Panc1 (cell line): ENCODE data around the gene KIZ. TPM values are rescaled to one million over a fixed set of nuclear protein-coding genes. Genes with fewer than 3 reads are reported as not detected.

Source experiments
- ATAC-seq: fragments of 200-7000 bp; cut with Tn5 transposase; 2 replicates; pipeline ENCODE4 v1.9.1; 2020; ENCODE audit warnings: mild to moderate bottlenecking, moderate library complexity
- BruUV-seq: library from RNA; stranded (reverse); fragments of 400-500 nt; replicated peaks from 2 replicates; lab custom pipeline; 2021; lab: Mats Ljungman, UMichigan
- CTCF ChIA-PET: fragments of 300-600 bp; sonication (Branson Sonifier 250); formaldehyde crosslinking; loops from one replicate; lab custom pipeline; 2022; ENCODE audit warnings: antibody characterized with exemption; lab: Charles Lee
- POLR2A ChIA-PET: fragments of 300-600 bp; sonication (Branson Sonifier 250); formaldehyde crosslinking; loops from one replicate; lab custom pipeline; 2022; ENCODE audit warnings: antibody characterized with exemption; lab: Charles Lee
- DNase-seq: peaks from one replicate; pipeline ENCODE4 v3.0.0-alpha.2; 2010; ENCODE audit warnings: low read depth, low spot score
- H3K27ac ChIP-seq: 2 replicates; pipeline ENCODE4 v1.5.1; 2011; ENCODE audit warnings: mild to moderate bottlenecking, low read length, inconsistent platforms
- H3K27me3 ChIP-seq: fragments of 200-500 bp; sonication (Bioruptor generic); 2 replicates; pipeline ENCODE4 v1.6.0; 2014; ENCODE audit warnings: low read length, inconsistent platforms; ENCODE audit not compliant: control insufficient read depth, insufficient read depth
- H3K36me3 ChIP-seq: fragments of 200-500 bp; sonication (Bioruptor generic); 2 replicates; pipeline ENCODE4 v1.5.1; 2014; ENCODE audit warnings: inconsistent platforms, mild to moderate bottlenecking, low read length, moderate library complexity; ENCODE audit not compliant: control insufficient read depth, insufficient read depth
- H3K4me1 ChIP-seq: 2 replicates; pipeline ENCODE4 v1.5.1; 2011; ENCODE audit warnings: inconsistent platforms, mild to moderate bottlenecking, low read length, moderate library complexity; ENCODE audit not compliant: control insufficient read depth, insufficient read depth
- H3K4me3 ChIP-seq, 2 experiments: 2 replicates each; pipeline ENCODE4 v1.5.1; 2011 to 2012; ENCODE audit warnings: low read depth in 2 of 2, low read length in 2 of 2, mild to moderate bottlenecking in 2 of 2, inconsistent platforms in 1 of 2, moderate library complexity in 1 of 2
- H3K9me3 ChIP-seq: fragments of 200-500 bp; sonication (Bioruptor generic); 2 replicates; pipeline ENCODE4 v1.5.1; 2014; ENCODE audit warnings: low read depth, mild to moderate bottlenecking, inconsistent platforms, low read length, moderate library complexity; ENCODE audit not compliant: control insufficient read depth, insufficient read depth
- CTCF ChIP-seq: fragments of 450-650 bp; IDR thresholded peaks from 2 replicates; pipeline ENCODE4 v1.5.1; 2017; ENCODE audit warnings: mild to moderate bottlenecking
- POLR2AphosphoS5 ChIP-seq: IDR thresholded peaks from 2 replicates; pipeline ENCODE4 v1.6.1; 2012; ENCODE audit warnings: mild to moderate bottlenecking, low read depth, low read length, moderate library complexity
- REST ChIP-seq, 2 experiments: IDR thresholded peaks; 2 replicates each; pipeline ENCODE4 v1.6.1; 2011 to 2012; ENCODE audit warnings: low read depth in 2 of 2, control low read depth in 1 of 2, low read length in 1 of 2, mild to moderate bottlenecking in 1 of 2, moderate library complexity in 1 of 2; ENCODE audit not compliant: insufficient read depth in 1 of 2
- SIN3A ChIP-seq: IDR thresholded peaks from 2 replicates; pipeline ENCODE4 v1.6.1; 2012; ENCODE audit warnings: low read depth, mild to moderate bottlenecking, low read length, moderate library complexity, borderline replicate concordance; ENCODE audit not compliant: insufficient read depth
- TCF7L2 ChIP-seq: IDR thresholded peaks from 2 replicates; pipeline ENCODE4 v1.6.1; 2011; ENCODE audit warnings: mild to moderate bottlenecking, low read depth, low read length, inconsistent platforms
- in situ Hi-C: cut with HindIII; loops from 2 replicates; pipeline ENCODE4 v1.10.0; 2016; ENCODE audit warnings: low sequenced_read_pairs, low pct_unique_long_range_greater_than_20kb
- intact Hi-C: fragments of 100-400 bp; cut with micrococcal nuclease; formaldehyde crosslinking; loops from one replicate; pipeline ENCODE4 v1.10.0; 2022; ENCODE audit not compliant: unreplicated experiment
- total RNA-seq: library from RNA; stranded (reverse); gene quantifications from one replicate; pipeline ENCODE4 v1.2.1, GENCODE V29; 2021; ENCODE audit not compliant: unreplicated experiment

KIZ gene
- total RNA-seq, 1 experiment from 2014 or later: 6.5 TPM

- TF ChIP-seq SIN3A (no peak), POLR2AphosphoS5 (no peak)
- BruUV-seq: no TSS peak
- CTCF ChIA-PET: no interaction called here
- no peak for DNase-seq
- Histone ChIP-seq H3K4me1 (no peaks in the 10 kb centered on the region), H3K36me3 (no peaks in the 10 kb centered on the region), H3K27me3 (no peaks in the 10 kb centered on the region), H3K27ac (no peak overlapping the region), H3K9me3 (no peaks in the 10 kb centered on the region; the same call in 1 of the 2 replicates), H3K4me3 (no peak overlapping the region)
- in situ Hi-C loops (no loop called here), intact Hi-C loops (no loop called here)
- ATAC-seq: no peak
- POLR2A ChIA-PET: no interaction called here
Observed at GRCh38 chr20:21269772-21270171, 143.9 kb downstream of the KIZ start.

GRCh38 chr20:21270806-21271205 is 144.9 kb downstream of the KIZ start:
- intact Hi-C loops (no loop called here), in situ Hi-C loops (no loop called here)
- no peak overlapping the region for H3K4me3 ChIP-seq
- TF ChIP-seq POLR2AphosphoS5: no peak
- no peak for TF ChIP-seq TCF7L2
- TF ChIP-seq REST (IDR thresholded peaks at IDR 0.05; ENCODE audit: insufficient read depth in 1 of 2, low read depth in 2 of 2, low read length in 1 of 2): no peak
- TF ChIP-seq CTCF: no peak
- no peaks in the 10 kb centered on the region; the same call in 1 of the 2 replicates for H3K9me3 ChIP-seq
- ATAC-seq (no peak), DNase-seq (no peak)
- POLR2A ChIA-PET: no interaction called here
- no peak overlapping the region for H3K27ac ChIP-seq
- H3K36me3 ChIP-seq: no peaks in the 10 kb centered on the region
- CTCF ChIA-PET: no interaction called here
- no peaks in the 10 kb centered on the region for H3K4me1 ChIP-seq
- no TSS peak for BruUV-seq
- no peaks in the 10 kb centered on the region for H3K27me3 ChIP-seq

GRCh38 chr20:21272279-21272678 is 146.4 kb downstream of the KIZ start:
- no peaks in the 10 kb centered on the region for H3K9me3 ChIP-seq
- intact Hi-C loops (no loop called here), in situ Hi-C loops (no loop called here)
- TF ChIP-seq TCF7L2 (no peak), REST (IDR thresholded peaks at IDR 0.05; ENCODE audit: insufficient read depth in 1 of 2, low read depth in 2 of 2, low read length in 1 of 2) (no peak), POLR2AphosphoS5 (no peak), SIN3A (no peak), CTCF (no peak)
- DNase-seq: no peak
- no peaks in the 10 kb centered on the region for H3K27me3 ChIP-seq
- no peaks in the 10 kb centered on the region for H3K36me3 ChIP-seq
- ChIA-PET CTCF (no interaction called here), POLR2A (no interaction called here)
- H3K27ac ChIP-seq: no peak overlapping the region
- no peak for ATAC-seq
- H3K4me1 ChIP-seq: no peaks in the 10 kb centered on the region
- no TSS peak for BruUV-seq
- H3K4me3 ChIP-seq: no peak overlapping the region
